GM21390 (cell line): ENCODE data around the gene CS.
A peak's percentile ranks its signal among the peaks of the same experiment; 100 is the strongest.

Experiments
- ATAC-seq: cut with Tn5 transposase; IDR thresholded peaks from one replicate; pipeline ENCODE4 v1.9.1; 2021; ENCODE audit not compliant: unreplicated experiment

CS gene

DNA sequence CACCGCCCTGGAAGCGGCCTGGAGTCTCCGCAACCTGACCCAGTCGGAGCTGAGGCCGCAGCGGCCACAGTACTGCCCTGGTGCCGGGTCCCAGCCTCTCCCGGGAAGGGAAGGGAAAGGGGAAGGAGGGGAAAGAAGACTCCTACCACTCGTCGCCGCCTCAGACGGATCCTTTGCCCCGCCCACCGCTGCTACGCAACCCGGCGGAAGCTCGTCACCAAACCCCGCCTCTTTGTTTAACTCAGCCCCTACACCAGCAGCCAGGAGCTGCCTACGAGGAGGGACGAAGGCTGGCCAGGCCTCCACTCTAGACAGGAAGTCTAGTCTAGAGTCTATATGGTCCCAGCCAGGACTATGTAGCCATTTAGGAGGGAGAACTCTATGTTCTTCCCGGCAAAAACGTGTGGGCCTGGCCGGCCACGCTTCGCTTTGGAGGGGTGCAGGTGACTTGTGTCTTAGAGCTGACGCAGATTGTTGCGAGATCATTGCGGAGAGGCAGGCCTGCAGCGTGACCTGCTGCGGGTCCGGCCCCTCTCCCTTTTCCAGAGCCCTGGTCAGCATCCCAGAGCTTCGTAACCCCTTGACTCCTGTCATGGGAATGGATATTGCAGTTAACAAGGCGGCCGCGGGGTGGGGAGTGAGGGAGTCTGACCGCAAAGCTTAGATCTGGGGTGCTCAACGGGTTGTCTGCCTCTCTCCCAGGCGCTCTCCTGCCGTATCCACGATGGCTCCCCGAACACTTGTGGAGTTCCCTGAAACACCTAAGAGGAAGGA is 78.2 kb downstream of the CS start, which contains the start of gene RNF41:
Gene RNF41 (minus strand): TSS at position 166 of the 774 bp plus-strand sequence. CDS start 7,875 bp downstream, outside the sequence.
- ATAC-seq, result peak; percentile 80
